Right lung (tissue), 10 donors: ENCODE results near the gene TAP1. TPM values are rescaled to one million over a fixed set of nuclear protein-coding genes. Genes with fewer than 3 reads are reported as not detected.
A peak's percentile ranks its signal among the peaks of the same experiment; 100 is the strongest.
"Not testable (repeated sequence)": the region's sequence is repeated elsewhere in the genome, so short reads cannot be mapped to it uniquely, and the experiment has no call there.

Source experiments
- DNase-seq, 2 donors: peaks; one replicate each; pipeline ENCODE4 v3.0.0-alpha.2; 2013
- long read RNA-seq, 8 donors: transcript quantifications; one replicate each; lab custom pipeline, GENCODE V29; 2026
- polyA plus RNA-seq, 5 donors: library from polyadenylated mRNA; unstranded; fragments of 120-200 nt; gene quantifications; one replicate each; pipeline versions ENCODE4 v1.2.1 to v1.2.3, GENCODE V29; 2013; ENCODE audit warnings: inconsistent platforms in 1 of 5, low replicate concordance in 1 of 5; ENCODE audit not compliant: insufficient read length in 5 of 5, insufficient read depth in 1 of 5

Gene TAP1, protein sequence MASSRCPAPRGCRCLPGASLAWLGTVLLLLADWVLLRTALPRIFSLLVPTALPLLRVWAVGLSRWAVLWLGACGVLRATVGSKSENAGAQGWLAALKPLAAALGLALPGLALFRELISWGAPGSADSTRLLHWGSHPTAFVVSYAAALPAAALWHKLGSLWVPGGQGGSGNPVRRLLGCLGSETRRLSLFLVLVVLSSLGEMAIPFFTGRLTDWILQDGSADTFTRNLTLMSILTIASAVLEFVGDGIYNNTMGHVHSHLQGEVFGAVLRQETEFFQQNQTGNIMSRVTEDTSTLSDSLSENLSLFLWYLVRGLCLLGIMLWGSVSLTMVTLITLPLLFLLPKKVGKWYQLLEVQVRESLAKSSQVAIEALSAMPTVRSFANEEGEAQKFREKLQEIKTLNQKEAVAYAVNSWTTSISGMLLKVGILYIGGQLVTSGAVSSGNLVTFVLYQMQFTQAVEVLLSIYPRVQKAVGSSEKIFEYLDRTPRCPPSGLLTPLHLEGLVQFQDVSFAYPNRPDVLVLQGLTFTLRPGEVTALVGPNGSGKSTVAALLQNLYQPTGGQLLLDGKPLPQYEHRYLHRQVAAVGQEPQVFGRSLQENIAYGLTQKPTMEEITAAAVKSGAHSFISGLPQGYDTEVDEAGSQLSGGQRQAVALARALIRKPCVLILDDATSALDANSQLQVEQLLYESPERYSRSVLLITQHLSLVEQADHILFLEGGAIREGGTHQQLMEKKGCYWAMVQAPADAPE
- polyA plus RNA-seq, result 10 to 100 TPM; 18.2 to 22.5 (median 20.2) TPM
- long read RNA-seq, donor 1, partial matches to known transcripts, result 0 of 4 reads
- long read RNA-seq, donor 1, other reads (novel, unspliced or antisense), result 0 of 4 reads
- long read RNA-seq, donor 2, partial matches to known transcripts, result 0 of 4 reads
- long read RNA-seq, donor 2, other reads (novel, unspliced or antisense), result 0 of 4 reads
- long read RNA-seq, donor 3, partial matches to known transcripts, result 0 of 5 reads
- long read RNA-seq, donor 3, other reads (novel, unspliced or antisense), result 0 of 5 reads
- long read RNA-seq, donor 4, partial matches to known transcripts, result 10 of 12 reads
- long read RNA-seq, donor 4, other reads (novel, unspliced or antisense), result 0 of 12 reads
- long read RNA-seq, donor 5, partial matches to known transcripts, result 24 of 57 reads
- long read RNA-seq, donor 5, other reads (novel, unspliced or antisense), result 29 of 57 reads
- long read RNA-seq, donor 6, partial matches to known transcripts, result 0 of 4 reads
- long read RNA-seq, donor 6, other reads (novel, unspliced or antisense), result 0 of 4 reads
- long read RNA-seq, donor 7, partial matches to known transcripts, result 0 of 3 reads
- long read RNA-seq, donor 7, other reads (novel, unspliced or antisense), result 0 of 3 reads
- long read RNA-seq, donor 8, partial matches to known transcripts, result 7 of 16 reads
- long read RNA-seq, donor 8, other reads (novel, unspliced or antisense), result 9 of 16 reads

- peak; percentile 94 to 95 for DNase-seq
These were observed at the start of gene TAP1, which contains the start of gene PSMB9 for GRCh38 chr6:32853541-32854375. Gene TAP1, minus strand, starts transcription at chr6:32853704. Its CDS starts 68 bp downstream, at chr6:32853636. Gene PSMB9, plus strand, starts transcription at chr6:32854192. Its CDS starts 38 bp downstream, at chr6:32854230.

DNA sequence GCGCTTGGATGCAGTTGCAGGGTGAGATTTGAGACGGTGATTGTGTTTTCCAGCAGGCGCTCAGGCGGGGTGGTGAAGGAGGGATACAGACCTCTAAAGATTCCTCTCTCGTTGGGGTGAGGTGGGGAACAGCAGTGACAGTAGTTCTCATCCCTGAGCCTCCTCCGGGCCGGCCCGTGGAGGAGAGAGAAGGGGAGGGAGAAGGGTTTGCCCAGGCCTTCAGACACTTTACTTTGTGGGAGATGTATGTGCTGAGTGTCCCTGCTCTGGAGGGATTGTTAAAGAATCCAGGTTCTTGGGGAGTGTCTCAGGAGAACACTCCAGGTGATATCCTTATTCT, 41.5 kb upstream of the TAP1 start:
- no peak for DNase-seq

GRCh38 chr6:32894085-32895005, 40.8 kb upstream of the TAP1 start:
- peak; percentile 96 to 97 for DNase-seq

- no peak for DNase-seq
These were observed 37.3 kb upstream of the TAP1 start for GRCh38 chr6:32890831-32891230.

- no peak for DNase-seq
These were observed 36.0 kb upstream of the TAP1 start for GRCh38 chr6:32889533-32889932.

- DNase-seq, result no peak
These were observed 35.1 kb upstream of the TAP1 start for GRCh38 chr6:32888576-32888975.

DNA sequence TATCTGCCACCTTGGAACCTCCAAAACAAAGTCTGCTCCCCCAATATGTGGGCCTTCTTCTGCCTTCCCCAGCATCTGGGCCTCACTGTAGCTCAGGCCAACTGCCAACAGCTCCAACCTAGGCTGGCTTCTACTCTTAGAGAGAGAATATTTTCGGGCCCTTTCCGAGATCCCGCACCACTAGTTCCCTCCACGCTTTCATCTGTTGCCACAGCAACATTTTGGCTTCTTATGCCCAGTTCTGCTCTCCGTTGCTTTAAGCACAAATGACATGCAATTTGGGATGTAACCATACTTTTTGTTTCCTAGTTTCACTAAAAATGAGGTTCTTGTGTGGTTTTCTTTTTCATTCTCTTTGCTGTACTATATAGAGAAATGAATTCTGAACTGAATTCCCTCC, 34.1 kb upstream of the TAP1 start:
- DNase-seq, result no peak

- DNase-seq, result no peak
These were observed 33.3 kb upstream of the TAP1 start for GRCh38 chr6:32886681-32887383.

DNA sequence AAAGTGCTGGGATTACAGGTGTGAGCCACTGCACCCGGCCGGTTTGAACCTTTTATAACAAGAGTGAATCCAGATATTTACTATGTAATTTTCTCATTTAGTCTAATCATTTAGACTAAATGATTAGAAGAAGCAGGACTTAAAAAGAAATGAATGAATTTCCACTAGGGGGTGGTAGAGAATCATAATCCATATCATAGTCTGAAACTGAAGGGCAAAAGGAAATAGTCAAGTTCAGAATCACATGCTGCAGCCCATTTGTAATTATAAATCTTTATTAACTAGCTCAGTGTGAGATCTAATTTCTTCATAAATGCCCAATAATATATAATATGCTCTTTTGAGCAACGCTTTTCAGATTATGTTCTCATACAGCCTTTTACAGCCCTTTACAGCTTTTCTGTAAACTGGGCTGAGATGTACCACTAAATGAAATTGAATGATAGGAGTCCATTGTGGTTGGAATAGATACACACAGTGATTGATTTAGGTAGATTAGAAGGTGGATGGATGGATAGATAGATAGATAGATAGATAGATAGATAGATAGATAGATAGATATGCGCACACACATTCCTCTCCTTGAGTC, 32.3 kb upstream of the TAP1 start:
- DNase-seq, result peak; percentile 47 to 60

- DNase-seq, result no peak
These were observed 30.3 kb upstream of the TAP1 start for GRCh38 chr6:32883789-32884188.

DNA sequence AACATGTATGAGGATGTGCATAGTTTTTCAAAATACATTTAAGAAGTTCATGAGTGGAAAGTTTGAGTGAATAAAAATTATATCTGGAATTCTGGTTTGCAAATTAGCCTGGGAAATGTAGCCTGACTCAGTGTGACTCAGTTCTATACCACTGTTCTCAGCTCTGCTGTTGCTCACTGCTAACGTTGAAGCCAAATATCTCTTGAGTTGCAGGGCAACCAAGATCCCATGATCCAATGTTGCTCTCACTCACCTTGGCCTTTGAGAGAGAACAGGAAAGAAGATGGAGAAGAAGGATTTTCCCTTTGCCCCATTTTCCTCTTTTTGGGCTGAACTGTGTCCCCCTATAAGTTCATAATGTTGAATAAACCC, 29.4 kb upstream of the TAP1 start:
- no peak for DNase-seq

DNA sequence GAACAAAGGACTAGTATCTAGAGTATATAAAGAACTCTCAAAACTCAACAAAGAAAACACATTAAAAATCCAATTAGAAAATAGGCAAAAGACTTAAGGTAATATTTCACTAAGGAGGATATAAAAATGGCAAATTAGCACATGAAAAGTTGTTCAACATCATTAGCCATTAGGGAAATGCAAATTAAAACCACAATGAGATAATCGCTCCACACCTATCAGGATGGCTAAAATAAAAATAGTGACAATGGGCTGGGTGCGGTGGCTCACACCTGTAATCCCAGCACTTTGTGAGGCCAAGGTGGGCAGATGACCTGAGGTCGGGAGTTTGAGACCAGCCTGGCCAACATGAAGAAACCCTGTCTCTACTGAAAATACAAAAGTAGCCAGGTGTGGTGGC, 27.5 kb upstream of the TAP1 start:
- DNase-seq, result not testable (repeated sequence)

- no peak for DNase-seq
These were observed 26.2 kb upstream of the TAP1 start for GRCh38 chr6:32879691-32880090.

- no peak for DNase-seq
These were observed 23.1 kb upstream of the TAP1 start for GRCh38 chr6:32876603-32877002.

- DNase-seq, result not testable (repeated sequence)
These were observed 20.4 kb upstream of the TAP1 start for GRCh38 chr6:32873947-32874346.

GRCh38 chr6:32868257-32868788, 14.8 kb upstream of the TAP1 start:
- DNase-seq, result peak; percentile 76 to 79

GRCh38 chr6:32867554-32868256, 14.2 kb upstream of the TAP1 start:
- DNase-seq, result no peak
